ENCODE measurements around the gene SPAG16.

DNA sequence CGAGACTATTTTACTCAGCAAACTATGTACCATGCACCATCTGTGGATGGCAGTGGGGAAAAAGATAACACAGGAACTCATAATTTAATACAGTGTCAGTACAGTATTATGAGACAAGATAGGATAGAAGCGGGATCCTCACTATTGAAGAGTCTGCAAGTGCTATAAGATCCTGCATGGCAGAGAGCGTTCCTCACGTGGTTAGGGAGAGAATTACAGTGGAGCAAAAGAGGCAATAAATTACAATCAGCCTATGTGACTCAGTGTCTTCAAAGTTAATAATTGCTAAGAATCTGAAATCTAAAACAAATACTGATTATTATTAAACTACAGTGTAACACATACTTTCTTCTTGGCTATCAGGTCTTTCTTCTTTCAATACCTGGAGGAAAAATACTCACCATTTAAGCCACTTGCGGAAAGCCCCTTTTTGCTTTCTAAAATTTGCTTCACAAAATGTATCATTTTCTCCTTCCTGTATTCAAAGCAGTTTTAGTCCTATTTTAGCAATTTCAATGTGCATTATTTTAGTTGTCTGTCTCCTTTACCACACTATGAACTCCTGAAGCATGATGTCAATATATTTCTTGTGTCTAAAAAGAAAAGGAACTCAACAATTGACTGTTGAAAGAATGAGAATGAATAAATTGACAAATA lies 342.9 kb downstream of the SPAG16 start:
- no peak for TF ChIP-seq TP53 (CRISPR knock-in tag; IDR thresholded peaks at IDR 0.05)
- TF ChIP-seq POLR2A (IDR thresholded peaks at IDR 0.05; ENCODE audit: low read length), result no peak
- TF ChIP-seq, protein P1, sequence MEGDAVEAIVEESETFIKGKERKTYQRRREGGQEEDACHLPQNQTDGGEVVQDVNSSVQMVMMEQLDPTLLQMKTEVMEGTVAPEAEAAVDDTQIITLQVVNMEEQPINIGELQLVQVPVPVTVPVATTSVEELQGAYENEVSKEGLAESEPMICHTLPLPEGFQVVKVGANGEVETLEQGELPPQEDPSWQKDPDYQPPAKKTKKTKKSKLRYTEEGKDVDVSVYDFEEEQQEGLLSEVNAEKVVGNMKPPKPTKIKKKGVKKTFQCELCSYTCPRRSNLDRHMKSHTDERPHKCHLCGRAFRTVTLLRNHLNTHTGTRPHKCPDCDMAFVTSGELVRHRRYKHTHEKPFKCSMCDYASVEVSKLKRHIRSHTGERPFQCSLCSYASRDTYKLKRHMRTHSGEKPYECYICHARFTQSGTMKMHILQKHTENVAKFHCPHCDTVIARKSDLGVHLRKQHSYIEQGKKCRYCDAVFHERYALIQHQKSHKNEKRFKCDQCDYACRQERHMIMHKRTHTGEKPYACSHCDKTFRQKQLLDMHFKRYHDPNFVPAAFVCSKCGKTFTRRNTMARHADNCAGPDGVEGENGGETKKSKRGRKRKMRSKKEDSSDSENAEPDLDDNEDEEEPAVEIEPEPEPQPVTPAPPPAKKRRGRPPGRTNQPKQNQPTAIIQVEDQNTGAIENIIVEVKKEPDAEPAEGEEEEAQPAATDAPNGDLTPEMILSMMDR (IDR thresholded peaks at IDR 0.05), result no peak
- TF ChIP-seq BHLHE40 (IDR thresholded peaks at IDR 0.05; ENCODE audit: low read depth, low read length), result no peak
- no peak for TF ChIP-seq MAZ (IDR thresholded peaks at IDR 0.05; ENCODE audit: borderline replicate concordance, low read depth, low read length)
- TF ChIP-seq CEBPB (IDR thresholded peaks at IDR 0.05), result no peak
- TF ChIP-seq ZNF302 (CRISPR knock-in tag; IDR thresholded peaks at IDR 0.05), result no peak
- TF ChIP-seq MAX (IDR thresholded peaks at IDR 0.05), result no peak
- TF ChIP-seq ZSCAN20 (CRISPR knock-in tag; IDR thresholded peaks at IDR 0.05), result no peak
- no peak for TF ChIP-seq ESRRA (IDR thresholded peaks at IDR 0.05; ENCODE audit: borderline replicate concordance, low read length)
- TF ChIP-seq HOXA7 (CRISPR knock-in tag; IDR thresholded peaks at IDR 0.05), result no peak
- no peak for TF ChIP-seq NFE2L2 (conservative IDR thresholded peaks at IDR 0.05; ENCODE audit: low read length)

All from A549 (cell line).